ENCODE measurements around the gene FMO3.

GRCh38 chr1:171126504-171126903, 35.8 kb downstream of the FMO3 start:
- TF ChIP-seq, protein P1, sequence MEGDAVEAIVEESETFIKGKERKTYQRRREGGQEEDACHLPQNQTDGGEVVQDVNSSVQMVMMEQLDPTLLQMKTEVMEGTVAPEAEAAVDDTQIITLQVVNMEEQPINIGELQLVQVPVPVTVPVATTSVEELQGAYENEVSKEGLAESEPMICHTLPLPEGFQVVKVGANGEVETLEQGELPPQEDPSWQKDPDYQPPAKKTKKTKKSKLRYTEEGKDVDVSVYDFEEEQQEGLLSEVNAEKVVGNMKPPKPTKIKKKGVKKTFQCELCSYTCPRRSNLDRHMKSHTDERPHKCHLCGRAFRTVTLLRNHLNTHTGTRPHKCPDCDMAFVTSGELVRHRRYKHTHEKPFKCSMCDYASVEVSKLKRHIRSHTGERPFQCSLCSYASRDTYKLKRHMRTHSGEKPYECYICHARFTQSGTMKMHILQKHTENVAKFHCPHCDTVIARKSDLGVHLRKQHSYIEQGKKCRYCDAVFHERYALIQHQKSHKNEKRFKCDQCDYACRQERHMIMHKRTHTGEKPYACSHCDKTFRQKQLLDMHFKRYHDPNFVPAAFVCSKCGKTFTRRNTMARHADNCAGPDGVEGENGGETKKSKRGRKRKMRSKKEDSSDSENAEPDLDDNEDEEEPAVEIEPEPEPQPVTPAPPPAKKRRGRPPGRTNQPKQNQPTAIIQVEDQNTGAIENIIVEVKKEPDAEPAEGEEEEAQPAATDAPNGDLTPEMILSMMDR (conservative IDR thresholded peaks at IDR 0.05): no peak
- TF ChIP-seq ZFX (IDR thresholded peaks at IDR 0.05): no peak

Measured in C4-2B (cell line).